K562 (cell line): ENCODE results near the gene JPH4.

ENCODE experiments used
- CHD2 ChIP-seq: IDR thresholded peaks from 2 replicates; pipeline ENCODE4 v1.6.1; 2011; ENCODE audit warnings: low read depth, low read length
- CSDE1 ChIP-seq, 2 experiments: fragments of 450-650 bp; IDR thresholded peaks; 2 replicates each; pipeline ENCODE4 v1.6.1; 2016; ENCODE audit warnings: mild to moderate bottlenecking in 1 of 2
- HNRNPUL1 ChIP-seq: fragments of 200-400 bp; formaldehyde crosslinking; IDR thresholded peaks from 2 replicates; pipeline ENCODE4 v1.6.1; 2017; ENCODE audit warnings: low read length
- MYNN ChIP-seq, 2 experiments: sonication (generic); formaldehyde crosslinking in 1 of 2; IDR thresholded peaks; 2 replicates each; pipeline versions ENCODE4 v1.5.0 to v1.6.1; 2016 to 2020; ENCODE audit warnings: antibody characterized with exemption in 1 of 2, missing genetic modification reagents in 1 of 2
- PCBP1 ChIP-seq: fragments of 200-400 bp; formaldehyde crosslinking; IDR thresholded peaks from 2 replicates; pipeline ENCODE4 v1.6.1; 2018; ENCODE audit warnings: mild to moderate bottlenecking, low read depth, low read length; ENCODE audit not compliant: poor library complexity, severe bottlenecking
- RNF2 ChIP-seq: sonication (generic); IDR thresholded peaks from 2 replicates; pipeline ENCODE4 v1.6.1; 2016
- TAF15 ChIP-seq: fragments of 200-400 bp; formaldehyde crosslinking; IDR thresholded peaks from 2 replicates; pipeline ENCODE4 v1.6.1; 2017; ENCODE audit warnings: mild to moderate bottlenecking, low read depth, low read length, moderate library complexity
- ZBTB8A ChIP-seq: fragments of 450-650 bp; IDR thresholded peaks from 2 replicates; pipeline ENCODE4 v1.6.1; 2018; ENCODE audit warnings: mild to moderate bottlenecking, moderate library complexity; ENCODE audit not compliant: partially characterized antibody
- ZNF274 ChIP-seq: IDR thresholded peaks from 2 replicates; pipeline ENCODE4 v1.6.1; 2011; ENCODE audit warnings: low read depth, mild to moderate bottlenecking, low read length, moderate library complexity, borderline replicate concordance
- ZNF57 ChIP-seq: fragments of 450-650 bp; formaldehyde crosslinking; IDR thresholded peaks from 2 replicates; pipeline ENCODE4 v1.4.0; 2020; ENCODE audit warnings: mild to moderate bottlenecking, moderate library complexity
- ZNF780A ChIP-seq: fragments of 250-450 bp; sonication (Bioruptor Pico); IDR thresholded peaks from 2 replicates; pipeline ENCODE4 v1.5.0; 2021; ENCODE audit warnings: mild to moderate bottlenecking
- TF ChIP-seq, protein P1 (sequence below): fragments of 250-450 bp; sonication (Bioruptor Pico); IDR thresholded peaks from 2 replicates; pipeline ENCODE4 v1.4.0; 2020; ENCODE audit warnings: mild to moderate bottlenecking
- TF ChIP-seq, protein P2 (sequence below), 2 experiments: fragments of 450-650 bp; formaldehyde crosslinking in 1 of 2; IDR thresholded peaks; 2 replicates each; pipeline versions ENCODE4 v1.4.0 to v1.6.1; 2014 to 2020; ENCODE audit warnings: mild to moderate bottlenecking in 2 of 2, borderline replicate concordance in 1 of 2, low read depth in 1 of 2
- TF ChIP-seq, protein P3 (sequence below), 3 experiments: IDR thresholded peaks in 2 of 3; conservative IDR thresholded peaks in 1 of 3; 2 replicates each; pipeline ENCODE4 v1.5.1; 2011 to 2012; ENCODE audit warnings: low read length in 3 of 3, mild to moderate bottlenecking in 3 of 3, control low read depth in 2 of 3, improper control_type of control experiment in 1 of 3, inconsistent platforms in 1 of 3, low read depth in 1 of 3, mixed read lengths in 1 of 3, moderate library complexity in 1 of 3; ENCODE audit not compliant: insufficient read depth in 2 of 3

DNA sequence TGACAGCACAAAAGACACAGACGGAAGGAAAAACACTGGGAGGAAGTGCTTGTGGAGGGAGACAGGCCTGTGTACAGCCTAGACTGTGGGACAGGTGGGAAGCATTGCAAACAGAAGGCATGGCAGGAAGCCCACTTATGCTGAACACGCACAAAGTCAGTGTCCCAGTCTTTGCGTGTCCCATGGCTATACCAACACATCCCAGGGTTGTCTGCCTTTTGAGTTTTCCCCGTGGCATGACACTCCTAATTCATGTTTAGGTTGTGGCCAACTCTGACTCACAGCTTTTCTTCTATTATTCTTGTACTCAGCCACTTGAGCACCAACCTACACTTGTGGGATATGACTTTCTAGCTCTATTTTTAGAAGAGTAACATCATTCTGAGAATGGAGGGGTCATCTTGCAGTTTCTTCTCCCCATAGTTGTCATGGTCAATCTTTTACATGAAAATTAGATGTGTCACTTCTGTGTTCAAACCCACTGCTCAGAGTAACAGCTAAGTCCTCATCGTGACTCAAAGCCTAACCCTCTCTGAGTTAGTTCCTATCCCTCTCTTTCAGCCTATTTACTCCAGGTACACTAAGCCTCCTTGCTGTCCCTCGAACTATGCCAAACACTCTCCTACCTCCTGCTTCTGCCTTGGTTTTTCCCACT lies 27.5 kb upstream of the JPH4 start:
- TF ChIP-seq HNRNPUL1 (no peak), TAF15 (no peak), CSDE1 (IDR thresholded peaks at IDR 0.05) (no peak), CHD2 (no peak), ZNF780A (CRISPR knock-in tag) (no peak), ZNF57 (CRISPR knock-in tag) (no peak), PCBP1 (no peak), ZNF274 (no peak), ZBTB8A (no peak), RNF2 (no peak), MYNN (IDR thresholded peaks at IDR 0.05) (no peak), MYNN (CRISPR knock-in tag; IDR thresholded peaks at IDR 0.05) (no peak)
- TF ChIP-seq, protein P1, sequence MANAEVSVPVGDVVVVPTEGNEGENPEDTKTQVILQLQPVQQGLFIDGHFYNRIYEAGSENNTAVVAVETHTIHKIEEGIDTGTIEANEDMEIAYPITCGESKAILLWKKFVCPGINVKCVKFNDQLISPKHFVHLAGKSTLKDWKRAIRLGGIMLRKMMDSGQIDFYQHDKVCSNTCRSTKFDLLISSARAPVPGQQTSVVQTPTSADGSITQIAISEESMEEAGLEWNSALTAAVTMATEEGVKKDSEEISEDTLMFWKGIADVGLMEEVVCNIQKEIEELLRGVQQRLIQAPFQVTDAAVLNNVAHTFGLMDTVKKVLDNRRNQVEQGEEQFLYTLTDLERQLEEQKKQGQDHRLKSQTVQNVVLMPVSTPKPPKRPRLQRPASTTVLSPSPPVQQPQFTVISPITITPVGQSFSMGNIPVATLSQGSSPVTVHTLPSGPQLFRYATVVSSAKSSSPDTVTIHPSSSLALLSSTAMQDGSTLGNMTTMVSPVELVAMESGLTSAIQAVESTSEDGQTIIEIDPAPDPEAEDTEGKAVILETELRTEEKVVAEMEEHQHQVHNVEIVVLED (CRISPR knock-in tag), result no peak
- TF ChIP-seq, protein P2, sequence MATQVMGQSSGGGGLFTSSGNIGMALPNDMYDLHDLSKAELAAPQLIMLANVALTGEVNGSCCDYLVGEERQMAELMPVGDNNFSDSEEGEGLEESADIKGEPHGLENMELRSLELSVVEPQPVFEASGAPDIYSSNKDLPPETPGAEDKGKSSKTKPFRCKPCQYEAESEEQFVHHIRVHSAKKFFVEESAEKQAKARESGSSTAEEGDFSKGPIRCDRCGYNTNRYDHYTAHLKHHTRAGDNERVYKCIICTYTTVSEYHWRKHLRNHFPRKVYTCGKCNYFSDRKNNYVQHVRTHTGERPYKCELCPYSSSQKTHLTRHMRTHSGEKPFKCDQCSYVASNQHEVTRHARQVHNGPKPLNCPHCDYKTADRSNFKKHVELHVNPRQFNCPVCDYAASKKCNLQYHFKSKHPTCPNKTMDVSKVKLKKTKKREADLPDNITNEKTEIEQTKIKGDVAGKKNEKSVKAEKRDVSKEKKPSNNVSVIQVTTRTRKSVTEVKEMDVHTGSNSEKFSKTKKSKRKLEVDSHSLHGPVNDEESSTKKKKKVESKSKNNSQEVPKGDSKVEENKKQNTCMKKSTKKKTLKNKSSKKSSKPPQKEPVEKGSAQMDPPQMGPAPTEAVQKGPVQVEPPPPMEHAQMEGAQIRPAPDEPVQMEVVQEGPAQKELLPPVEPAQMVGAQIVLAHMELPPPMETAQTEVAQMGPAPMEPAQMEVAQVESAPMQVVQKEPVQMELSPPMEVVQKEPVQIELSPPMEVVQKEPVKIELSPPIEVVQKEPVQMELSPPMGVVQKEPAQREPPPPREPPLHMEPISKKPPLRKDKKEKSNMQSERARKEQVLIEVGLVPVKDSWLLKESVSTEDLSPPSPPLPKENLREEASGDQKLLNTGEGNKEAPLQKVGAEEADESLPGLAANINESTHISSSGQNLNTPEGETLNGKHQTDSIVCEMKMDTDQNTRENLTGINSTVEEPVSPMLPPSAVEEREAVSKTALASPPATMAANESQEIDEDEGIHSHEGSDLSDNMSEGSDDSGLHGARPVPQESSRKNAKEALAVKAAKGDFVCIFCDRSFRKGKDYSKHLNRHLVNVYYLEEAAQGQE (IDR thresholded peaks at IDR 0.05; ENCODE audit: borderline replicate concordance), result no peak
- TF ChIP-seq, protein P2 (CRISPR knock-in tag; IDR thresholded peaks at IDR 0.05; ENCODE audit: low read depth), result no peak
- TF ChIP-seq, protein P3, sequence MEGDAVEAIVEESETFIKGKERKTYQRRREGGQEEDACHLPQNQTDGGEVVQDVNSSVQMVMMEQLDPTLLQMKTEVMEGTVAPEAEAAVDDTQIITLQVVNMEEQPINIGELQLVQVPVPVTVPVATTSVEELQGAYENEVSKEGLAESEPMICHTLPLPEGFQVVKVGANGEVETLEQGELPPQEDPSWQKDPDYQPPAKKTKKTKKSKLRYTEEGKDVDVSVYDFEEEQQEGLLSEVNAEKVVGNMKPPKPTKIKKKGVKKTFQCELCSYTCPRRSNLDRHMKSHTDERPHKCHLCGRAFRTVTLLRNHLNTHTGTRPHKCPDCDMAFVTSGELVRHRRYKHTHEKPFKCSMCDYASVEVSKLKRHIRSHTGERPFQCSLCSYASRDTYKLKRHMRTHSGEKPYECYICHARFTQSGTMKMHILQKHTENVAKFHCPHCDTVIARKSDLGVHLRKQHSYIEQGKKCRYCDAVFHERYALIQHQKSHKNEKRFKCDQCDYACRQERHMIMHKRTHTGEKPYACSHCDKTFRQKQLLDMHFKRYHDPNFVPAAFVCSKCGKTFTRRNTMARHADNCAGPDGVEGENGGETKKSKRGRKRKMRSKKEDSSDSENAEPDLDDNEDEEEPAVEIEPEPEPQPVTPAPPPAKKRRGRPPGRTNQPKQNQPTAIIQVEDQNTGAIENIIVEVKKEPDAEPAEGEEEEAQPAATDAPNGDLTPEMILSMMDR (IDR thresholded peaks at IDR 0.05 in 2 of 3, conservative IDR thresholded peaks at IDR 0.05 in 1 of 3; ENCODE audit: insufficient read depth in 2 of 3, low read depth in 1 of 3, low read length in 3 of 3), result no peak
